SHP77 treated with DMSO at 0.1 percent for 48 hours (cell line): ENCODE data around the gene HTR3B.
"Not testable (repeated sequence)": the region's sequence is repeated elsewhere in the genome, so short reads cannot be mapped to it uniquely, and the experiment has no call there.

ENCODE experiments used
- DNase-seq: peaks from one replicate; lab custom pipeline; 2025; lab: John Stamatoyannopoulos, UW

The HTR3B gene, protein sequence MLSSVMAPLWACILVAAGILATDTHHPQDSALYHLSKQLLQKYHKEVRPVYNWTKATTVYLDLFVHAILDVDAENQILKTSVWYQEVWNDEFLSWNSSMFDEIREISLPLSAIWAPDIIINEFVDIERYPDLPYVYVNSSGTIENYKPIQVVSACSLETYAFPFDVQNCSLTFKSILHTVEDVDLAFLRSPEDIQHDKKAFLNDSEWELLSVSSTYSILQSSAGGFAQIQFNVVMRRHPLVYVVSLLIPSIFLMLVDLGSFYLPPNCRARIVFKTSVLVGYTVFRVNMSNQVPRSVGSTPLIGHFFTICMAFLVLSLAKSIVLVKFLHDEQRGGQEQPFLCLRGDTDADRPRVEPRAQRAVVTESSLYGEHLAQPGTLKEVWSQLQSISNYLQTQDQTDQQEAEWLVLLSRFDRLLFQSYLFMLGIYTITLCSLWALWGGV

DNA sequence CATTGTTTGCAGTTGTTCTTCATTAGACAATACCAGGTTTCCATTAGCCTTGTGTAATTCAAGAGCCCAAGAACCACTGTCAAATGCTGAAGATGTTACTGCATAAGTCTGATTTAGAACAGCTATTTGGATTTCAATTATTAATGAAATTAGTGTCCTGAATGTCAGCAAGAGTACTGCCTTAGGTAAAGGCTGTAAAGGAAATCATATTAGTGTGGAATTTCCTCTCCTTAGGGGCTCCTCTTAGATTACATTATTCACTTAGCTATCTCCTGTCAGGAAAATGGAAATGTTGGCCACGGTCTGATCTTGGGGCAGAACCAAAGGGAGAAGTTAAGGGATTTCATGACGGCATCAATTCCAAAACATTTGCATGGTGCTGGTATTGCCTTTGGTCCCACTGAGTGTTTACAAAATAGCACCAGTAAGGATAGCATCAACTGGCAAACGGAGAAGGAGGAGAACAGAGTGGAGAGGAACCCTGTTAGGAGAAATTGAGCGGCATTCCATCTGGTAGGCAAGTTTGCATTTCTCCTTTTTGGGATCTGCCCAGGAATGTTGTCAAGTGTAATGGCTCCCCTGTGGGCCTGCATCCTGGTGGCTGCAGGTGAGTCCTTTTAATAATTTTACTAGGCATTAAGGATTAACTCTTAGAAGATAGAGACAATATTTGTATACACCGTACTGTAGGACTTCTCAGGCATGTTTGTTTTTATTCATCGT is at the start of gene HTR3B:
TSS of gene HTR3B (plus strand) at position 418 of the 723 bp plus-strand sequence. CDS start at position 556, 138 bp downstream.
- no peak for DNase-seq

DNA sequence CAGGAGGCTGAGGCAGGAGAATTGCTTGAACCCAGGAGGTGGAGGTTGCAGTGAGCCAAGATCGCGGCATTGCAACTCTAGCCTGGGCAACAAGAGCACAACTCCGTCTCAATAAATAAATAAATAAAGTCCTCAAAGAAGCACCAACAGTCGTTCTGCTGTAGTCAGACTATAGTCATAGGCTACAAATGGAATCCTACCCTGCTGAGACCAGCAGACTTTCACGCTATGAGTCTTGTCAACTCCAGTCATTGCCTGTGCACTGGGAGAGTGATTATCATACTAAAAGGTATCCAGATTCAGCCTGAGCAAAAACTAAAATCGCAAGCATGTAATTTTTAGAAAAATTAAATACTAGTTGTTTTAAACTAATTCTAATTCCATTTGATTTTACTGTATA is 48.8 kb upstream of the HTR3B start:
- no peak for DNase-seq

DNA sequence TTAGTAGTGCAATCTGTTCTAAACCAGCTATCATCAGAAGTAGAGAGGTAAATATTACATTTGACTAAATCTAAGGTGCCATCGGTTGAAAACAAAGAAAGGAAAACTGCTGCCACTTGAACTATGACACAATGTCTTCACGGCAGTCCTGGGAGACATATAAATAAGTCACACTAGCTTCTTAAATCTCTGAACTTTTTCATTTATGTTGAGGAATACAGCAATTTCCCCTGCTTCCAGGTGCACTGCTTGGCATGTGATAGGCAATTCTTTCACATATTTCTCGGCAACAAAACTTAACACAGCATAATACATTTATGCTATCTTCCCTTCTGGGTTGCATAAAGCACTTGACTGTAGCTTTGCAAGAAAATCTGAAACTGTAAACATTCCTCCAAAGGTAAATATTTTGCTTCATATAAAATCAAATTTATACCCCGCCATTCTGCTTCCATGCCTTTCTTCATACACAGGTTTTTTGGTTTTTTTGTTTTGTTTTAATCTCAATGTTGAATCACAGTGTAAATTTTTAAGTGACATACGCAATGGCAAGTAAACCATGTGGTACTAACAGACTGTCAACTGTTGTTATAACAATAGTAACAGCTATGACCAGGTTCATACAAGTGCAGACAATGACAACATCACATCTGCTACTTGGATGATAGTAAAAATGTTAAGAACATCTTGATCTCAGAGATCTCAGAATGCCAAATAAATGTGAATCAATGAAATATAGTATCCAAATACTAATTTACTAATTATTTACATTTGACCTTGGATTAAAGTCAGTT is 47.4 kb upstream of the HTR3B start:
- DNase-seq: no peak

DNA sequence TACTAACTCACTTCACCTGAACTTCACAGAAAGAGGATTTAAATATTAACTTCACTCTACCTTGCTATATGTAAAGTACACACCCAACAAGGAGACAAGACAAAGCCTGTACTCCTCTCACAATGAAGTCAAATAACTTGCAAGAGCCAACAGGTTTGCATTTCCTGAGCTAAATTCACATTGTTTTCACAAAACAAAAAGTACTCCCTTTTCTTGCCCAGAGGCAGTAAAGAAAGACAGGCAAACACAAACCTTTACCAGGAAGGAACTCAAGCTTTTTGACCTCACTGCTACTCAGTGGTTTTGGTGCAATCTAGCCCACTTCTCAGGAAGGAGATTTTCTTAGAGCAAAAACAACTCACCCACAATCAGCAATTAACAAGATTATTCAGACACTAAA is 44.9 kb upstream of the HTR3B start:
- no peak for DNase-seq

DNA sequence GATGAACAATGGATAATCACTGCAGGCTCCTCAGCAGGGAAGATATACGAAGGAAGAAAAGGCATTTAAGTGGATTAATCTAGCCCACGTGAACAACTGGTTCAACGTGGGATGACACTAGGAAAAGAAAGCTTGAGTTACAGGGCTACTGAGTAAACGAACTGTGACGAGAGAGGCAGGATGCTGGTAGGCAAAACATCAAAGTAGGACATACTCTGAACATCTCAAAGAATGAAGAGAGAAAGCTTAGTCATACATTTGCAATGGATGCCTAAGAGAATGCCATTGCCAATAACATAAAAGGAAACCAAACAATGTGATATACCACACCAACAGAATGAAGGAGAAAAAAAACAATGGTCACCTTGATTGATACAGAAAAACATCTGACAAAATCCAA is 42.2 kb upstream of the HTR3B start:
- DNase-seq: no peak

DNA sequence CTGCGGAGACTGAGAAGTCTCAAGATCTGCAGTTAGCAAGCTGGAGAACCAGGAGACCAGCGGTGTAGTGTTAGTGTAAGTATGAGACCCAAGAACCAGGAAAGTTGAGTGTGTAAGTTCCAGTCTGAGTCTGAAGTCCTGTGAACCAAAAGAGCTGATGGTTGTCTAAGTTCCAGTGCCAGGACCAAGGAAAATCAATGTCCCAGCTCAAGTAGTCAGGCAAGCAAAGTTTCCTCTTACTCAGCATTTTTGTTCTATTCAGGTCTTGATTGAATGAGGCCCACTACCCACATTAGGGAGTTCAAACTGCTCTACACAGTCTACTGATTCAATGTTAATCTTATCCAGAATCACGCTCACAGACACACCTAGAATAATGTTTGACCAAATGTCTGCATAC is 40.2 kb upstream of the HTR3B start:
- no peak for DNase-seq

DNA sequence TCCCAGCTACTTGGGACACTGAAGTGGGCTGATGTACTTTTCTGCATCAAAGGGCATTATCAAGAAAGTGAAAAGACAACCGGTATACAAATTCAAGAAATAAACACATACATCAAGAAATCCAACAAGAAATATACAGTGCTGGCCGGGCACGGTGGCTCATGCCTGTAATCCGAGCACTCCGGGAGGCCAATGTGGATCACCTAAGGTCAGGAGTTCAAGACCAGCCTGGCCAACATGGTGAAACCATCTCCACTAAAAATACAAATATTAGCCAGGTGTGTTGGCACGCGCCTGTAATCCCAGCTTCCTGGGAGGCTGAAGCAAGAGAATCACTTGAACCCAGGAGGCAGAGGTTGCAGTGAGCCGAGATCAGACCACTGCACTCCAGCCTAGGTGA is 38.7 kb upstream of the HTR3B start:
- no peak for DNase-seq

DNA sequence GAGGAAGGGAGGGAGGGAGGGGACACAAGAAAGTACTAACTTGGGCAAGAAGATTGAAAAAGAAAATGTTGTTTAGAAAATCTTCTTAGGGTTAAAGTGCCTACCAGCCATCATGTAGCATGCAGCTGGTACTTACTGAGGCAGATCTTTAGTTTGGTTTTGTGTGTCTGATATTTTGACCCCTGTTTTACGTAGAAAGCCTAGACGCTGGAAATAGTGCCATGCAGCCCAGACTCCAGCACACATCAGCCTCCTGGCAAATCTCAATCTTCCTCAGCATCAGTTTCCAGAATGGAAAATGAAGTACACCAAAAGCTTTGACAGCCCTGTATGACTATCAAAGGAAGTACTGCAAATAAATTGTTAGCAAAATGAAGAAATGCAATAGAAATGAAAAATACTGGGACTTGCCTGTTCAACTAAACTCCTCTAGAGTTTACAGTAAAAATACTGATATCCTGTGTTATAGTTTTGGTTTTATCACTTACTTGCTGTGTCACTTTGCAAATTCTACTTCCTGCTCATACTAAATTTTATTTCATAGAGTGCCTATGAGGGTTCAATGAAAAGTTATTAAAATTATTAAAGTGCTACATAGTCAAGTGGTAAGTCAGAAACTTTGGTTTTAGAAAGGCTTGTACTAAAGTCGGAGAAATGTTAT is 36.6 kb upstream of the HTR3B start:
- no peak for DNase-seq

DNA sequence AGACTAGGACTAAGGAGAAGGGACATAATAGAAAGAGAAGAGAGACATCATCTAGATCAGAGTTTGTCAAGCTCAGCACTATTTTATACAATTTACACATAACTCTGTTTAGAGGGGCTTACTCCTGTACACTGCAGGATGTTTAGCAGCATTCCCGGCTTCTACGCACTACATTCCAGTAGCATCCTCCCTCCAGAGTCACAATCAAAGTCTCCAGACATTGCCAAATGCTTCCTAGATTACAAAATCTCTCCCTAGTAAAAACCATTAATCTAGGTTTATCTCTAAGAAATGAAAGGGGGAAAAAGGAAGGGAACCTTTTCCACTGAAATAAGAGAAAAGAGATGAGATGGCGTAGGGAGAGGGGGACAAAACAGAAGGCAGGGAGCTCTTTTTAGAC is 33.3 kb upstream of the HTR3B start:
- DNase-seq: no peak

DNA sequence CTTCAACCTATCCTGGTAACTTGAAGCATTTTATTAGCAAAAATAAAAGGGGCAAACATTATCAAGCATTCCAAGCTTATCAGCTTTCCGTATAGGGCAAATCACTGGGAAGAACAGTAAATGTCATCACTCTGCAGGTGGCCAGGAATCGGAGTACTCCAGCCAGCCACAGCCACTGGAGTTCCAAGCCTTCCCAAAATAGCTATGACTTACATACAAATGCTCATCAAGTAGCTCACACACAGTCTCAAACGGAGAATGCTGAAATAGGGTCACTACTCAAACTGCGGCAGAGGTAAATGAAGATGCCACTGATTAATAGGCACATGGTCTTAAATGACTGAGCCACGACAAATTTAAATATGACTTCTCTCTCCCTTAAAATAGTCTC is 31.4 kb upstream of the HTR3B start:
- DNase-seq: no peak

DNA sequence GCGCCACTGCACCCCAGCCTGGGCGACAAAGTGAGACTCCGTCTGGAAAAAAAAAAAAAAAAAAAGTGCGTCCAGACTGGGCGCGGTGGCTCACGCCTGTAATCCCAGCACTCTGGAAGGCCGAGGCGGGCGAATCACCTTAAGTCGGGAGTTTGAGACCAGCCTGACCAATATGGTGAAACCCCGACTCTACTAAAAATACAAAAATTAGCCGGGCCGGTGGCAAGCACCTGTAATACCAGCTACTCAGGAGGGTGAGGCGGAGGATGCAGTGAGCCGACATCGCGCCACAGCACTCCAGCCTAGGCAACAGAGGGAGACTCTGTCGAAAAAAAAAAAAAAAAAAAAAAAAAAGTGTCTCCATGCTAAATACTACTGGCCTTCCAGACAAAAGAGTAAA is 30.5 kb upstream of the HTR3B start:
- DNase-seq: no peak

DNA sequence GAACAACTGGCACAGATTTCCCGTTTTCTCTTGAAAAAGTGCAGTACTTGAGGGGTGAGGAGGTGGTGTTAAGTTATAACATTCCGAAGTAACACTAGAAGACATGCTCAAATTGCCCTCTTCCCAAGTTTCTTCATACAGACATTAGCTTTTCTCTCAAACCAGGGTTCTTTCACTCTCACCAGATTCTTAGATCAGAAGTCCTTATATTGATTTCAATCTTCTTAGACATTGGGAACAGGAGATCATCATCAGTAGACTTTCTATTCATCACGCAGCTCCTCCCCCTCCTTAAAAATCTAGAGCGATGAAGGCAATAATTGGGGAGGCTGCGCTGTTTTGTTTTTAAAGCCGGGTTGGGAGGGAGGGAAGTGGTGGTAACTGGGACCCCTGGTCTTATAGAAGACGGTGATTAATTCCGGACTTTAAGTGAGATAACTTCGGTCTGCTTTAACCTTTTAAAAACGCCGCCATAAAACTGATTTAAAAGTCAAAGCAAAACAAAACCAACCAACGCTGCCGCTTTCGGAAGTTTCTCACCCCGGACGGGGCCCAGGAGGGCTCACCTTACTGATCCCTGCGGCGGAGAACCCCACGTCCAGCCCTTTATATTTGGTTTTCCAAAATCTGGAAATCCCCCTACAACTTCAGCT is 29.9 kb upstream of the HTR3B start:
- no peak for DNase-seq

DNA sequence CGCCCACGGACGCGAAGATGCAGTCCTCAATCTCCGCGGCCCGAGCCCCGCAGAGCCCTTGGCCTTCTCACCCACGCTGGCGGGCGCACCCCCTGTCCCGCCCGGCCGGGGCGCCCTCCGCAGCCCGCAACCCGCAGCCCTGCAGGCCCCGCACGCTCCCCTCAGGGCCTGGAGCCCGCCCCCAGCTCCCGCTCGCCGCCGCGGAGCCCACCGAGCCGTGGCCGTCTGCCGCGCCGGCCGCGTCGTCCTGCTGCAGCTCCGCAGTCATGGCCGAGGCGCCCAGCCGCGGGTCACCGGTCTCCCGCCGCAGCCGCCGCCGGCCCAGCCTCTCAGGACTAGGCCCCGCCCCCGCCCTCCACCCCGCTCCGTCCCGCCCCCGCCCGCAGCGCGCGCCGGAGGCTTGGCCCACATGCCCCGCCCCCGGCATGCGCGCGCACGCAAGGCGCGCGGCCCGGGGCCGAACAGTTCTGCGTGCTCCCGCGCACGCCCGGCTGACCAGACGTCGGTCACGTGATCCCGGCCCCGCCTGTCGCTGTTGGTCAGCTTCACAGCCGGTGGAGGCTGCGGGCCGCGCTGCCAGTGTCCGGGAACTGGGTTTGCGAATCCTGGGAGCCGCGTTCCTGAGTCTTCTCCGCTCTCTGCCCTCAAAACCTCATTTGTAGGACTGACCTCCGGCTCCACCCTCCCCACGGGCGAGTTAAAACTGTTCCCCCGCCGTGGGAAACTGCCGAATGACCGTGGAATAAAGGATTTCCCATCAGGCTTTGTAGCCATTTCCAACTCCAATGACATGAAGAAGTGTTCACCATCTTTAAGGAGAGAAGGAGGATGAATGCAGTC is 29.1 kb upstream of the HTR3B start, which contains the start of gene USP28:
TSS of gene USP28 (minus strand) at position 339 of the 840 bp plus-strand sequence. CDS start at position 268, 71 bp downstream.
- peak; percentile 68 for DNase-seq

DNA sequence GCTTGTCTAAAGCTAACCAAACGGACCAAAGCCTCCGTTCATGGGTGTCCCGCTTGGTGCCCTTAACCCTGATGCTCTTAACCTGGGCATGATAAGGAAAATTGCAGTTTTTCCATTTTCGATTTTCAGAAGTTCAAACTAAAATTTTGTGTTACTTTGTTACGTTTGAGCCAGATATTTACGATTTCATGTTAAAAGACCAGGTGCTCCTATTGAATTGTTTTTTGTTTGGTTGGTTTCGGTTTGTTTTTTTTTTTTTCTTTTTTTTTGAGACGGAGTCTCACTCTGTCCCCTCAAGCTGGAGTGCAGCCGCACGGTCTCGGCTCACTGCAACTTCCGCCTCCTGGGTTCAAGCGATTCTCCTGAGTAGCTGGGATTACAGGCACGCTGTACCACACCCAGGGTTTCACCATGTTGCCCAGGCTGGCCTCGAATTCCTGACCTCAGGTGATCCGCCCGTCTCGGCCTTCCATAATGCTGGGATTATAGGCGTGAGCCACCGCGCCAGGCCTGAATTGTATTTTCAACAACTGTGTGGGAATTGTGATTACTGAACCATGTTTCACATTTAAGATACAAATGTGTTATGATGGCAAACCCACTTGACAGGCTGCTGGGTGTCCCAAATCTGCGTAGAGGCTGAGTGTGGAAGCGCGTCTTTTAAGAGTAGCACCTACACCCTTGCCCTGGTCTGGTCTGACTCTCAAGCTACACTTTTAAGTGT is 28.4 kb upstream of the HTR3B start:
- DNase-seq: no peak

DNA sequence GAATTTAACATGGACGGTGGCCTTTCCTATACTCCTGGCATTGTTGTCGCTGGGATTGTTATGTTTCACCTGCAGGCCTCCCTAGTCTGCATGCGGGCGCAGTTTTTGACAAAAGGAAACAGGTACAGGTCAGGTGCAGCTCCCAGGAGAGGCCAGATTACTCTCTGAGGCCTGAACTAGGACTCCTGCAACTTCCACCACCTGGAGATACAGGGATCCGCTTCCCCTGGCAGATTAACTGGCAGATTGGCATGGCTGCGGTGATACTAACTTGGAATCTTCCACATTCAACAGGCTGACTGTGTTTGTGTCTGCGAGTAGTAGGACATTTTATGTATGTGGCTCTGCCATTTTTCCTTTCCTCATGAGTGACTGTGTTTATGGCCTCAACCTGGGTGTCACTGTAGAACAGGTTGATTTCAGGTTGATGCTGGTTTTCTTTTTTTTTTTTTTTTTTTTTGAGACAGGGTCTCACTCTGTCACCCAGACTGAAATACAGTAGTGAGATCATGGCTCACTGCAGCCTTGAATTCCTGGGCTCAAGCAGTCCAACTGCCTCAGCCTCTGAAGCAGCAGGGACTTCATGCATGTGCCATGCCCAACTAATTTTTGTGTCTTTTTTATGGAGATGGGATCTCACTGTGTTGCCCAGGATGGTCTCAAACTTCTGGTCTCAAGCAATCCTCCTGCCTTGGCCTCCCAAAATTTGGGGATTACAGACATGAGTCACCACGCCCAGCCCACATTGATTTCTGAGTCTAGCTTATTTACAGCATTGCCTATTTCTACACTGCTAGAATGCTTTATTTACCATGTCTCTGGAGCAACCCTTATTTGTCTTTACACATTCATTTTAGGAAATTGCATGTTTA is 27.6 kb upstream of the HTR3B start:
- no peak for DNase-seq

DNA sequence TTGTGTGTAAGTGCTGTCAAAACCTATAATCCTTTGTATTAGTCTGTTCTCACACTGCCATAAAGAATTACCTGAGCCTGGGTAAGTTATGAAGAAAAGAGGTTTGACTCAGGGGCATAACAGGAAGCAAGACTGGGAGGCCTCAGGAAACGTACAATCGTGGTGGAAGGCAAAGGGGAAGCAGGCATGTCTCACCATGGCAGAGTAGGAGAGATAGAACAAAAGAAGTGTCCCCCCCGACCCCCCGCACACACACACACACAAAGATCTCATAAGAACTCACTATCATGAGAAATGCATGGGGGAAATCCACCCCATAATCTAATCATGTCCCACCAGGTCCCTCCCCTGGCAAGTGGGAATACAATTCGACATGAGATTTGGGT is 26.9 kb upstream of the HTR3B start:
- DNase-seq: no peak

DNA sequence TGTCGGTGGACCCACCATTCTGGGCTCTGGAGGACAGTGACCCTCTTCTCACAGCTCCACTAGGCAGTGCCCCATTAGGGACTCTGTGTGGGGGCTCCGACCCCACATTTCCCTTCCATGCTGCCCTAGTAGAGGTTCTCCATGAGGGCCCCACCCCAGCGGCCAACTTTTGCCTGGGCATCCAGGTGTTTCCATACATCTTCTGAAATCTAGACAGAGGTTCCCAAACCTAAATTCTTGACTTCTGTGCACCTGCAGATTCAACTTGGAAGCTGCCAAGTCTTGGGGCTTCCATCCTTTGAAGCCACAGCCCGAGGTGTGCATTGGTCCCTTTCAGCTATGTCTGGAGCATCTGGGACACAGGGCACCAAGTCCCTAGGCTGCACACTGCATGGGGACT is 25.1 kb upstream of the HTR3B start:
- not testable (repeated sequence) for DNase-seq

DNA sequence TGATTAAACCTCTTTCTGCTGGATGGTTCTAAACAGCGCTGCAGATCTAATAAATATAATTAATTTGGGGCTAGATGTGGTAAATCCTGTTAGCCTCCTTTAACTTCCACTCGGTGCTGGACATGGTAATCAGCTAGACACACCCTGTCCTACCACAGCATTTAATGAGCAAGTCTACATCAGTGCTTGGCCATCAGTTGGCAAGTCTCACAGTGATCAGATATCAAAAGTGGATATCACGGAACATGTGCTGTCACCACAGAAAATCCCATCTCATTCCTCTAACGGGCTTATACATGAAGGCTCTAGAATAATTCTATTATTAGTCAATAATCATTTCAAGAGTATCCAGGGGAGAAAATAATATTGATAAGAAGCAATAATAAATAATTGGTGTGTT is 23.6 kb upstream of the HTR3B start:
- no peak for DNase-seq

DNA sequence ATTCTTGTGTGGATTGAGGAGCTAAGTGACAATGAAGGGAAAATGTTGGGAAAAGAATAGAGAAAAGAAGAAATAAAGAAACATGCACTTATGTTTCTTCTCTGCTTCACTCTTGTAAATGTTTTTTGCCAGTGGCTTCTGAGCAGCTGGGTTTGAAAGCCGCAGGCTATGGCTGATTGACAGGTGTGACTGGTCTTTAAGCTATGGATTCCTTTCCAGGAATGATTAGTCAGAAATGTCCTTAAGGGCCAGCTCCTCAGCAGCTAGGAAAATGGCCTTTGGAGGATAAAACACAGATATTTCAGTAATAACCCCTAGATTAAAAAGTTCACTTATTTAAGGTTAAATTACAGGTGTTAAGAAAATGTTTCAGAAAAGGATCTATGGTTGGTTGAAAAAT is 22.7 kb upstream of the HTR3B start:
- DNase-seq: no peak
